ENCODE results near the gene NEXN.

GRCh38 chr1:77881061-77881460 lies 7.4 kb upstream of the NEXN start:
- no peak for TF ChIP-seq EP300 (IDR thresholded peaks at IDR 0.05; ENCODE audit: borderline replicate concordance in 1 of 2, low read depth in 1 of 2, low read length in 1 of 2)
- TF ChIP-seq, protein P1, sequence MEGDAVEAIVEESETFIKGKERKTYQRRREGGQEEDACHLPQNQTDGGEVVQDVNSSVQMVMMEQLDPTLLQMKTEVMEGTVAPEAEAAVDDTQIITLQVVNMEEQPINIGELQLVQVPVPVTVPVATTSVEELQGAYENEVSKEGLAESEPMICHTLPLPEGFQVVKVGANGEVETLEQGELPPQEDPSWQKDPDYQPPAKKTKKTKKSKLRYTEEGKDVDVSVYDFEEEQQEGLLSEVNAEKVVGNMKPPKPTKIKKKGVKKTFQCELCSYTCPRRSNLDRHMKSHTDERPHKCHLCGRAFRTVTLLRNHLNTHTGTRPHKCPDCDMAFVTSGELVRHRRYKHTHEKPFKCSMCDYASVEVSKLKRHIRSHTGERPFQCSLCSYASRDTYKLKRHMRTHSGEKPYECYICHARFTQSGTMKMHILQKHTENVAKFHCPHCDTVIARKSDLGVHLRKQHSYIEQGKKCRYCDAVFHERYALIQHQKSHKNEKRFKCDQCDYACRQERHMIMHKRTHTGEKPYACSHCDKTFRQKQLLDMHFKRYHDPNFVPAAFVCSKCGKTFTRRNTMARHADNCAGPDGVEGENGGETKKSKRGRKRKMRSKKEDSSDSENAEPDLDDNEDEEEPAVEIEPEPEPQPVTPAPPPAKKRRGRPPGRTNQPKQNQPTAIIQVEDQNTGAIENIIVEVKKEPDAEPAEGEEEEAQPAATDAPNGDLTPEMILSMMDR (IDR thresholded peaks at IDR 0.05) = no peak
- TF ChIP-seq TCF12 (IDR thresholded peaks at IDR 0.05) = no peak
- no peak for TF ChIP-seq RAD21 (IDR thresholded peaks at IDR 0.05; ENCODE audit: low read length)
- TF ChIP-seq USF2 (IDR thresholded peaks at IDR 0.05; ENCODE audit: borderline replicate concordance, low read depth, low read length) = no peak
